VCaP (cell line): Measurements from ENCODE around the gene VSTM4.

Experiments used
- H3K27ac ChIP-seq: fragments of 450-650 bp; 2 replicates; pipeline ENCODE4 v1.5.1; 2017
- CTCF ChIP-seq: fragments of 450-650 bp; conservative IDR thresholded peaks from 2 replicates; pipeline ENCODE4 v1.5.1; 2017; ENCODE audit warnings: mild to moderate bottlenecking, moderate library complexity

The VSTM4 gene

GRCh38 chr10:49036638-49037037 lies 78.7 kb downstream of the VSTM4 start:
- no peak overlapping the region for H3K27ac ChIP-seq
- TF ChIP-seq CTCF = no peak

- H3K27ac ChIP-seq = no peak overlapping the region
- no peak for TF ChIP-seq CTCF
These were observed 79.4 kb downstream of the VSTM4 start for GRCh38 chr10:49035920-49036319.

- no peak overlapping the region for H3K27ac ChIP-seq
- TF ChIP-seq CTCF = no peak
These were observed 80.4 kb downstream of the VSTM4 start for GRCh38 chr10:49034925-49035324.

GRCh38 chr10:49033939-49034338 lies 81.4 kb downstream of the VSTM4 start:
- no peak for TF ChIP-seq CTCF
- no peak overlapping the region for H3K27ac ChIP-seq

GRCh38 chr10:49029666-49030065 lies 85.7 kb downstream of the VSTM4 start:
- TF ChIP-seq CTCF = no peak

GRCh38 chr10:49028639-49029038 lies 86.7 kb downstream of the VSTM4 start:
- H3K27ac ChIP-seq = no peak overlapping the region
- TF ChIP-seq CTCF = no peak

More at GRCh38 chr10:49029666-49030065, 85.7 kb downstream of the VSTM4 start:
- no peak overlapping the region for H3K27ac ChIP-seq

- TF ChIP-seq CTCF = no peak
- H3K27ac ChIP-seq = no peak overlapping the region
These were observed 89.9 kb downstream of the VSTM4 start for GRCh38 chr10:49025347-49025983.
